Activated naive CD4-positive, alpha-beta T cell treated with anti-CD3 and anti-CD28 coated beads, Interleukin-2, amount 10 ng/mL, durations not matched to agents 7 days and 5 days (primary cell): Measurements from ENCODE around the gene ANKDD1B.

ENCODE experiments used
- CTCF ChIA-PET: fragments of 350-600 bp; sonication (Branson Sonifier 250); formaldehyde crosslinking; loops from one replicate; lab custom pipeline; 2021; ENCODE audit warnings: antibody characterized with exemption; lab: Charles Lee
- DNase-seq: peaks from one replicate; pipeline ENCODE4 v3.0.0-alpha.2; 2020
- H3K27ac Mint-ChIP-seq: one replicate; pipeline ENCODE4 v1.8.0; 2021; ENCODE audit warnings: mild to moderate bottlenecking, moderate library complexity, mixed read lengths
- H3K27me3 Mint-ChIP-seq: one replicate; pipeline ENCODE4 v1.8.0; 2021; ENCODE audit warnings: mild to moderate bottlenecking, mixed read lengths
- H3K36me3 Mint-ChIP-seq: one replicate; pipeline ENCODE4 v1.8.0; 2021; ENCODE audit warnings: mixed read lengths
- H3K4me1 Mint-ChIP-seq: one replicate; pipeline ENCODE4 v1.8.0; 2021; ENCODE audit warnings: mixed read lengths
- H3K4me3 Mint-ChIP-seq: one replicate; pipeline ENCODE4 v1.8.0; 2021; ENCODE audit warnings: mild to moderate bottlenecking, moderate library complexity, mixed read lengths
- H3K9me3 Mint-ChIP-seq: one replicate; pipeline ENCODE4 v1.8.0; 2021; ENCODE audit warnings: mixed read lengths

ANKDD1B gene

DNA sequence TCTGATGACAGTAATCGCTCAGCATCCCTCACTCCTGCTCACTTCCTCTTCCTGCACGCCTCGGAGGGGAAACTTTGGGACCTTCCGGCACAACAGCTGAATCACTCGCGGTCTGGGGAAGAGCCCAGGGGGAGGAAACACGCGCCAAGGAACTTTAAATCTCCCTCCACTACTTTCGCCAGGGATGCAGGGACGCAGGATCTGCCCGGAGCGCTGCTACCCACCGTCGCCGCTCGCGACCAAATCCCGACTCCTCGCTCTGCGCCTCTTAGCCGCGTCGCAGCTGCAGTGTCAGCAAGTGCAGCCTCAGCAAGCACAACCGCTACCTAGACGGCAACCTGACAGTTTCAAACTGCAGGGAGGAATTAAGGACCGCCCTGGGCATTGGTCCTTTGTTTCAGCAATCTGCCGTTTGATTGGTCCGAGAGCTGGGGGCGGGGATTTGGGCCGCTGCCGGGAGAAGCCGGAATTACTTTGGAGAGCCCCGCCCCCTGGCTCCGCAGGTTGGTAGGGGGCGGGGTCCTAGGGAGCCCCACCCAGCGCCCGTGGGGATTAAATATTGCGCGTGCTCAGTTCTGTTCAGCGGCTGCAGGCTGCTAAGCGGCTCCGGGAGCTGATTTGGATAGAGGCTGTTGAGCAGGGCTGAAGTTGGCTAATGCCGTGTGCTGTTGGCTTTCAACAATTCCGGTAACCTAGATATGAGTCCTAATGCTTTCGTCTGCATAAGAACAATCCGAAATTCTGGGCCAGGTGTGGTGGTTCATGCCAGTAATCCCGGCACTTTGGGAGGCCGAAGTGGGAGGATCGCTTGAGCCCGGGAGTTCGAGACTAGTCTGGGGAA is 106.0 kb downstream of the ANKDD1B start, which contains the start of gene POC5:
Gene POC5, minus strand, starts transcription at position 356 of the 841 bp plus-strand sequence. CDS start 4,500 bp downstream, outside the sequence.
- Mint-ChIP-seq H3K4me3 (peak within 1 kb of the TSS; percentile 99), H3K27ac (peak within 1 kb of the TSS; percentile 100), H3K27me3 (peaks cover 15% of the 10 kb centered on the region), H3K9me3 (no peaks in the 10 kb centered on the region), H3K4me1 (peaks cover 36% of the 10 kb centered on the region), H3K36me3 (peaks cover 22% of the 10 kb centered on the region)
- DNase-seq = peak; percentile 99
- CTCF ChIA-PET = interaction anchor here (0.8 to 1.0 kb wide), 2 partner anchors 539 to 826 kb away, joined by 3 read pairs; no protein-coding TSS in a partner anchor

DNA sequence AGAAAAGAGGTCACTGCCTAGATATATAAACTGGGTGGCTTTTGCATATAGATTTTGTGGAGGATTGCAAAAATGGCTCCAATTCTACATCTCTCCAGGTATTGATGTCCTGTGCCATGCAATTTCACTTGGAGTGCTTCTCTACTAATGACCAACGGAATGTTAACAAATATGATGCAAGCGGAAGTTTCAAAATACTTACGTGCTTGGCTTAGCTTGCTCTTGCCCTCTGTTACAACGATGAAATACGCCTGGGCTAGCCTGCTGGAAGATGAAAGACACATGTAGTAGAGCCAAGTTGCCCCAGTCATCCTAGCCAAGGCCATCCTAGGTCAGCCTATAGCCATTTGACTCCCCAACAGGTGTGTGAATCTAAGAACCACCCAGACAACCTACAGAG is 109.6 kb downstream of the ANKDD1B start:
- no peak for DNase-seq
- no peak overlapping the region for H3K4me3 Mint-ChIP-seq
- no peaks in the 10 kb centered on the region for H3K9me3 Mint-ChIP-seq
- H3K27me3 Mint-ChIP-seq = peaks cover 19% of the 10 kb centered on the region
- H3K27ac Mint-ChIP-seq = no peak overlapping the region
- H3K4me1 Mint-ChIP-seq = peaks cover 15% of the 10 kb centered on the region
- CTCF ChIA-PET = no interaction called here
- H3K36me3 Mint-ChIP-seq = peaks cover 5% of the 10 kb centered on the region
